A673 (cell line): ENCODE results near the gene TNP1.

Experiments used
- EZH2 ChIP-seq: fragments of 200-600 bp; sonication (generic); IDR thresholded peaks from 2 replicates; pipeline ENCODE4 v1.6.1; 2017; ENCODE audit warnings: borderline replicate concordance, low read depth, mild to moderate bottlenecking, mixed read lengths, antibody characterized with exemption, low read length; ENCODE audit not compliant: poor library complexity, severe bottlenecking
- TF ChIP-seq, protein P1 (sequence below): fragments of 300-800, 200-600 bp; sonication (generic); conservative IDR thresholded peaks from 2 replicates; pipeline ENCODE4 v1.5.1; 2017; ENCODE audit warnings: low read depth, mild to moderate bottlenecking, antibody characterized with exemption, low read length, moderate library complexity, mixed read lengths

- TF ChIP-seq, protein P1, sequence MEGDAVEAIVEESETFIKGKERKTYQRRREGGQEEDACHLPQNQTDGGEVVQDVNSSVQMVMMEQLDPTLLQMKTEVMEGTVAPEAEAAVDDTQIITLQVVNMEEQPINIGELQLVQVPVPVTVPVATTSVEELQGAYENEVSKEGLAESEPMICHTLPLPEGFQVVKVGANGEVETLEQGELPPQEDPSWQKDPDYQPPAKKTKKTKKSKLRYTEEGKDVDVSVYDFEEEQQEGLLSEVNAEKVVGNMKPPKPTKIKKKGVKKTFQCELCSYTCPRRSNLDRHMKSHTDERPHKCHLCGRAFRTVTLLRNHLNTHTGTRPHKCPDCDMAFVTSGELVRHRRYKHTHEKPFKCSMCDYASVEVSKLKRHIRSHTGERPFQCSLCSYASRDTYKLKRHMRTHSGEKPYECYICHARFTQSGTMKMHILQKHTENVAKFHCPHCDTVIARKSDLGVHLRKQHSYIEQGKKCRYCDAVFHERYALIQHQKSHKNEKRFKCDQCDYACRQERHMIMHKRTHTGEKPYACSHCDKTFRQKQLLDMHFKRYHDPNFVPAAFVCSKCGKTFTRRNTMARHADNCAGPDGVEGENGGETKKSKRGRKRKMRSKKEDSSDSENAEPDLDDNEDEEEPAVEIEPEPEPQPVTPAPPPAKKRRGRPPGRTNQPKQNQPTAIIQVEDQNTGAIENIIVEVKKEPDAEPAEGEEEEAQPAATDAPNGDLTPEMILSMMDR = no peak
- TF ChIP-seq EZH2 = no peak
Measured at GRCh38 chr2:216810399-216811160, 49.3 kb downstream of the TNP1 start.
